ENCODE data around the gene KIZ.

GRCh38 chr20:21234324-21234723, 108.4 kb downstream of the KIZ start:
- TF ChIP-seq CTCF (IDR thresholded peaks at IDR 0.05): no peak
- TF ChIP-seq POLR2A (IDR thresholded peaks at IDR 0.05): no peak
